ENCODE measurements around the gene AGAP1.

DNA sequence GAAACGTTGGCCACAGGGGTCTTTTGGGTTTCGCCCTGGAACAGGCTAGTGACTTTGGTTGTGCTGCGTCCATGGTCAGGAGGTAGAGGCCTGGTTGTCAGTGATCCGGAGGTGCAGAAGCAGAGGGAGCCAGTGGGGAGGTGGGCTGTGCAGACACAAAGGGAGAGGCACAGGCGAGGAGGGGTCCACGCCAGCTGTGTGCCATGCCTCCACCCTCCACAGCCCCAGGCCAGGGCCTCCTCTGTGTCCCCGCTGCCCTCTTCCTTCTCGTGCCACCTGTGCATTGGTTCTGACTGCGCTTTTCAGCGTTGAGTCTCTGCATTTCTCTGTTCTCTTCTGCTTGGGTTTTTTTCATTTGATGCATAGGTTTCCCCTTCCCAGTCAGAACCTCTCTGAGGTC, 553.3 kb downstream of the AGAP1 start:
- TF ChIP-seq, protein P1, sequence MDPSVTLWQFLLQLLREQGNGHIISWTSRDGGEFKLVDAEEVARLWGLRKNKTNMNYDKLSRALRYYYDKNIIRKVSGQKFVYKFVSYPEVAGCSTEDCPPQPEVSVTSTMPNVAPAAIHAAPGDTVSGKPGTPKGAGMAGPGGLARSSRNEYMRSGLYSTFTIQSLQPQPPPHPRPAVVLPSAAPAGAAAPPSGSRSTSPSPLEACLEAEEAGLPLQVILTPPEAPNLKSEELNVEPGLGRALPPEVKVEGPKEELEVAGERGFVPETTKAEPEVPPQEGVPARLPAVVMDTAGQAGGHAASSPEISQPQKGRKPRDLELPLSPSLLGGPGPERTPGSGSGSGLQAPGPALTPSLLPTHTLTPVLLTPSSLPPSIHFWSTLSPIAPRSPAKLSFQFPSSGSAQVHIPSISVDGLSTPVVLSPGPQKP (IDR thresholded peaks at IDR 0.05; ENCODE audit: low read depth, low read length), result no peak
- TF ChIP-seq EP300 (IDR thresholded peaks at IDR 0.05) (no peak), EHMT2 (IDR thresholded peaks at IDR 0.05; ENCODE audit: low read depth) (no peak), POLR2A (IDR thresholded peaks at IDR 0.05; ENCODE audit: low read length) (no peak), MAFK (IDR thresholded peaks at IDR 0.05; ENCODE audit: partially characterized antibody) (no peak), PHF8 (IDR thresholded peaks at IDR 0.05; ENCODE audit: borderline replicate concordance, low read depth) (no peak), CHD2 (IDR thresholded peaks at IDR 0.05; ENCODE audit: low read length, partially characterized antibody) (no peak), MYC (IDR thresholded peaks at IDR 0.05; ENCODE audit: borderline replicate concordance, low read length) (no peak)
- TF ChIP-seq, protein P2, sequence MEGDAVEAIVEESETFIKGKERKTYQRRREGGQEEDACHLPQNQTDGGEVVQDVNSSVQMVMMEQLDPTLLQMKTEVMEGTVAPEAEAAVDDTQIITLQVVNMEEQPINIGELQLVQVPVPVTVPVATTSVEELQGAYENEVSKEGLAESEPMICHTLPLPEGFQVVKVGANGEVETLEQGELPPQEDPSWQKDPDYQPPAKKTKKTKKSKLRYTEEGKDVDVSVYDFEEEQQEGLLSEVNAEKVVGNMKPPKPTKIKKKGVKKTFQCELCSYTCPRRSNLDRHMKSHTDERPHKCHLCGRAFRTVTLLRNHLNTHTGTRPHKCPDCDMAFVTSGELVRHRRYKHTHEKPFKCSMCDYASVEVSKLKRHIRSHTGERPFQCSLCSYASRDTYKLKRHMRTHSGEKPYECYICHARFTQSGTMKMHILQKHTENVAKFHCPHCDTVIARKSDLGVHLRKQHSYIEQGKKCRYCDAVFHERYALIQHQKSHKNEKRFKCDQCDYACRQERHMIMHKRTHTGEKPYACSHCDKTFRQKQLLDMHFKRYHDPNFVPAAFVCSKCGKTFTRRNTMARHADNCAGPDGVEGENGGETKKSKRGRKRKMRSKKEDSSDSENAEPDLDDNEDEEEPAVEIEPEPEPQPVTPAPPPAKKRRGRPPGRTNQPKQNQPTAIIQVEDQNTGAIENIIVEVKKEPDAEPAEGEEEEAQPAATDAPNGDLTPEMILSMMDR (IDR thresholded peaks at IDR 0.05), result no peak
- TF ChIP-seq, protein P3, sequence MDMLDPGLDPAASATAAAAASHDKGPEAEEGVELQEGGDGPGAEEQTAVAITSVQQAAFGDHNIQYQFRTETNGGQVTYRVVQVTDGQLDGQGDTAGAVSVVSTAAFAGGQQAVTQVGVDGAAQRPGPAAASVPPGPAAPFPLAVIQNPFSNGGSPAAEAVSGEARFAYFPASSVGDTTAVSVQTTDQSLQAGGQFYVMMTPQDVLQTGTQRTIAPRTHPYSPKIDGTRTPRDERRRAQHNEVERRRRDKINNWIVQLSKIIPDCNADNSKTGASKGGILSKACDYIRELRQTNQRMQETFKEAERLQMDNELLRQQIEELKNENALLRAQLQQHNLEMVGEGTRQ (IDR thresholded peaks at IDR 0.05), result no peak

Data from A549 (cell line).